ENCODE data around the gene ARMCX4.
"Not testable (repeated sequence)": the region's sequence is repeated elsewhere in the genome, so short reads cannot be mapped to it uniquely, and the experiment has no call there.

ARMCX4 gene

DNA sequence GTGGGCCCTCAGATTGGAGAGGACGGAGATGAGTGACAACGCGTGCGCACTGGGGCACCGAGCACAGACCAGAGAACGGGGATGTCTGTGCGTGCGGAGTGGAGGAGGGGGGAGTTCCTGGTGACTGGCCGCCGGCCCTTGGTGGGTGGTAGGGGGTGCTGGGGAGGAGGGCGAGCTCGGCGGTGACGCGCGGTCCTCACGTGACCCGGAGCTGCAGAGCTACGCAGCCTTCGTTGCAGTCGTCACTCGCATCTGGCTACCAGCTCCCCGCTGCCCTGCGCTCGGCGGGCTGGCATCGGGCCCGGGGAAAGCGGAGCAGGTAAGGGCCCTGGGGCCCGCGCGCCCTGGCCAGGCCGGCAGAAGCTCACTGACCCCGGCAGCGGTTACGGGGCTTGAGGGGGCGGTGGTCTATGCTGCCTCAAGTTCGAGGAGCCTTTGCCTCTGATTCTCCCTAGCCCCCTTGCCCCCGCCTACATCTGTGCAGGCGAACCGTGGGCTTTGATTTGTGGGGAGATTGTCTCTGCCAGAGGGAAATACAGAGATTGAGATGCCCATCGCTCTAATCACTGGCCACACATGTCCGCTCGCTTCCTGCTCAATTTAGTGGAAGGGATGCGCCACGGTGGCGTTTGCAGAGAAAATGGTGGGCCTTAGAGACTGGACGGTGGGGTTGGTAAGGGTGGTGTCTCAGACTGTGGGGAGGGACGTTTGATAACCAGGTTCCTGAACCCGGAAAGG, at the start of gene ARMCX4:
Gene ARMCX4 (plus strand): TSS at position 245 of the 738 bp plus-strand sequence. CDS start 3,134 bp downstream, outside the sequence.
- peak; percentile 3 to 13 (median 6) for DNase-seq (ENCODE audit: low read depth in 3 of 3)

DNA sequence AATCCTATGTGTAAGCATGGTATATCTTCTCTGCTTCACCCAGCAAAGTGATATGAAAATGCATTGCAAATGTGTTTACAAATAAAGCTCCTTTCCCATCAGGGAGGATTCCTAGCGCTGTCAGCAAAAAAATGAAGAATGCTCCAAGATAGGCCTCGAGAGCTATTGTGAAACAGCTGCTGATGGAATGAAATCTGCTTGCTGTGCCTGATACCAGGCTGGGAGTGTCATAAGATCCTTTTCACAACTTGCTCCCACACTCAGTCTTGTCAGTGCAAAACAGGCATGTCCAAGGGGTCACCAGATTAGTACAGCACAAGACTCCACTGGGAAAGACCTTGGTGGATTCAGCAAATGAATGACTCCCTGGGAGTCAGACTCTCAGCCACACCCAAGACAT, 43.2 kb upstream of the ARMCX4 start:
- no peak for DNase-seq (ENCODE audit: low read depth in 3 of 3)

DNA sequence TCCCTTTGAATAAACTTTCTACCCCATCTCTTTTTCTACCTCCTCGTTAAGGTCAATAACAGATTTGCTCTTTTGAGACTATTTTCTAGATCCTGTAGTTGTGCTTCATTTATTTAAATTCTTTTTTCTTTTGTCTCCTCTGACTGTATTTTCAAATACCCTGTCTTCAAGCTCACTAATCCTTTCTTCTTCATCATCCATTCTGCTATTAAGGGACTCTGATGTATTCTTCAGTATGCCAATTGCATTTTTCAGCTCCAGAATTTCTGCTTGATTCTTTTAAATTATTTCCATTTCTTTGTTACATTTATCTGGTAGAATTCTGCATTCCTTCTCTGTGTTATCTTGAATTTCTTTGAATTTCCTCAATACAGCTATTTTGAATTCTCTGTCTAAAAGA, 36.0 kb upstream of the ARMCX4 start:
- DNase-seq (ENCODE audit: low read depth in 3 of 3): no peak

DNA sequence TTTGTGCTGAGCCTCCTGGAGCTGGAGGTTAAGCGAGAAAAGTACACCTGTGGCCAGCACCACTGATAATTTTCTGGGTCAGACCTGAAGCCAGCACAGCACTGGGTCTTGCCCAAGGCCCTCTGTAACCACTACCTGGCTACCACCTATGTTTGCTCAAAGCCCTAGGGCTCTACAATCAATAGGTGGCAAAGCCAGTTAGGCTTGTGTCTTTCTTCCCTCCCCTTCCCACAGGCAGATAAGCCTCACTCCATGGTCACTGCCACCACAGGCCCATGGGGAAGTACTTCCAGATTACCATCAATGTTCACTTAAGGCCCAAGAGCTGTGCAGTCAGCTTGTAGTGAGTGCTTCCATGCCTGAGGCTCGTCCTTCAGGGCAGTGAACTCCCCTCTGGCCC, 35.2 kb upstream of the ARMCX4 start:
- no peak for DNase-seq (ENCODE audit: low read depth in 3 of 3)

DNA sequence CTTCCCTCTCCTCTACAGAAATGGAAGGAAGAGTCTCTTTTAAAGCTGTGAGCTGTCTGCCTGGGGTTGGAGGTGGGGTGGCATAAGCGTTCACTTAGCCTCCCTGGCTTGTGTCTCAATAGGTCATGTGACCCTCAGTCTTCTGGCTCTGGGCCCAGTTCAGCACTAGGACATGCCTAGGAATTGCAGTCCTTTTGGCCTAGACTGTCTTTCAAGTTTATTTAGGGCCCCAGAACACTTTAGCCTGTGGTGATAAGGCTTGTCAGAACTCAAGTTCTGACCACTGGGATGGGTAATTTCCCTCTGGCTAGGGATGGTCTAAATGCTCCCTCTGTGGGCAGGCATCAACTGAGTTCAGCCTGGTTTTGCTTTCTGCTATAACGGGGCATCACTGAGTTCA, 34.3 kb upstream of the ARMCX4 start:
- DNase-seq (ENCODE audit: low read depth in 3 of 3): no peak

DNA sequence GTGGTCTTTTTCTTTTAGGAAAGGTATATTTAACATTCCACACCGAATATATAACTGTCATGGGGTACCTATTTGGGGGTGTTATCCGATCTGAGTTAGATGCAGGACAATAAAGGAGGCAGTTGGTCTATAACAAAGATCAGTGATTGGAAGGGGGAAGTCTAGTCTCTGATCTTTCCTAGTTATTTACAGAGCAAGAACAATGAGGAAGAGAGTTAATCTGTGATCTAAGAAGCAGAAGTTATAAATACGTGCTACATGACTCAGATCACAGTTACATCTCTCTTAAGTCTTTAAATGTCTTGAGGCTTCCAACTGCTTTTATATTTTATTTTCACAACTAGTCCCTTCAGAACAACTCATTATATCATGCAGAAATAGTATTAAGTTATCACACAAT, 33.2 kb upstream of the ARMCX4 start:
- no peak for DNase-seq (ENCODE audit: low read depth in 3 of 3)

DNA sequence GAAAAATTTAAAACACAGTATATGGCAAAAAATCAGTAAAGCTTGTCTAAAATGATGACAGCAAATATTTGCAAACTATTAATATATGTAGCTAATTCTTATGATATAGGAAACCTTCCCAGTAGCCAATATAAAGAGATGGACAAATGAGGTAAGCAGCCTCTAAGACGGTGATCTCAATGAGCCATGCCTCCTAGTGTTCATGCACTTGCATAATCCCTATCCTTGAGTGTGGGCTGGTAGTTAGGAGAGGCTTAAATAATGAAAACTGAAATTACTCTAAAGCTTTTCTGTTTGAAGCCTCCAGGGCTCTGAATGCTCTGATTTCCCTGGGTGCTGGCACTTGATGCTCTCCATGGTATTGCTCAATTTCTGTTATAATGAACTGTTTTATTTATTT, 24.6 kb upstream of the ARMCX4 start:
- no peak for DNase-seq (ENCODE audit: low read depth in 3 of 3)

DNA sequence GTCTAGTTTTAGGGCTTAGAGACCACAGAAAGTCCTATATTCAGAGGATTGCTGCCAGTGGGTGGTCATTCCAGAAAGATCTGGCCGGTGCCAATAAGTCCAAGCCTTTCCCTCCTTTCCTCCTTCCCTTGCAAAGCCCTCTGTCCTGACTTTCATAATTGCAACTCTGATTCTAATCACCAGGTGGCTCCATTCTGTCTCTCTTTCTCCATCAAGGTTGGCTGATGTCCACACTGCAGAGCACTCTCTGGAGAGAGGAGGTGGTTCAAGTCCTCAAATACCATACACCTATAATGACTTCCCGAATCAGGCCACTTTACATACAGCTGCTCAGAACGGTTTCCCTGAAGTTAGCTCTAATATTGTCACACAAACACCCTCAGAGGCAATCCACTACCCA, 22.4 kb upstream of the ARMCX4 start:
- no peak for DNase-seq (ENCODE audit: low read depth in 3 of 3)

DNA sequence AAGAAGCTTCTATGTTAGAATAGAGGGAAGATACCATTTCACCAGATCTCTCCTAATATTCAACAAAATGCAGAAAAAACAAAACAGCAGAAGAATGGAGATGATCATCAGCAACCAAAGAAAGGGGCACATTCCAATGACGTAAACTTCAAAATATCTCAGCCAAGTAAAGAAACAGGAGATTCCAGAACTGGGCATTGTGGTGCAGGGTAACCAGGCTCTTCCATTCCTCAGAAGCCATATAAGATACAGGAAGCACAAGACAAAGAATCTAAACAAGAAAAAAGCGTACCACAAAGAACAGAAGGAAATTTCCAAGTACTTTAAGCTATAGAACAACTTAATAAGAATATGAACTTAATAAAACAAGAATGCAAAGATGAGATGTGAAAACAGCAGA, 6.9 kb upstream of the ARMCX4 start:
- DNase-seq (ENCODE audit: low read depth in 3 of 3): no peak

DNA sequence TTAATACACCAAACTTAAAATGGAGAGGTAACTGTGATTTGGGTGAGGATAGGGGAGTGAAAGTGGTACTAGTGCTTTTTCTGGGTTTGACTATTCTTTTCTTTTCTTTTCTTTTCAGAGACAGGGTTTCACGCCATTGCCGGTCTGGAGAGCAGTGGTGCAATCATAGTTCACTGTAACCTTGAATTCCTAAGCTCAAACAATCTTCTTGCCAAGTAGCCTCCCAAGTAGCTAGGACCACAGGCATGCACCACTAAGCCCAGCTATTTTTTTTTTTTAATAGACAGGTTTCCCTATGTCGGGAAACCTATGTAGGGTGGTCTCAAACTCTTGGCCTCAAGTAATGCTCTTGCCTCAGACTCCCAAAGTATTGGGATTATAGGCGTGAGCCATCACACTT, 3.0 kb upstream of the ARMCX4 start:
- DNase-seq (ENCODE audit: low read depth in 3 of 3): no peak

DNA sequence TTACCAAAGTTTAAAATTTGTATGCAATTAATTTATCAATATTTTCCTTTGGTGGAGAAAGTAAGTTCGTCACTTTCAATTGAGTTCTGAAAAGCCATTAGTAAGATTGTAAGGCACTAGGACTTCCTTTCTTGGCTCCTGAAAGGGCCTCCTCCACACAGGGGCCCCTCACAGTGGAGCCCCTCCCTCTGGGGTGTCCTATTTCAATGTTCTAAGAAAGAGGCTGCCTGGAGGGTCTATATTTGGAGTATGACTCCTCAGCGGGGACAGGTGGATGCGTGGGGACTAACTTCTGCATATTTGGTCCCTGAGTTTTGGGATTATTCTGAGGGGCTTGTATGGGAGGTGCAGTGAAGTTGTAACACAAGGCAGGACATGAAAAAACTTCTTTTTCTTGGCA, 1.6 kb upstream of the ARMCX4 start:
- no peak for DNase-seq (ENCODE audit: low read depth in 3 of 3)

DNA sequence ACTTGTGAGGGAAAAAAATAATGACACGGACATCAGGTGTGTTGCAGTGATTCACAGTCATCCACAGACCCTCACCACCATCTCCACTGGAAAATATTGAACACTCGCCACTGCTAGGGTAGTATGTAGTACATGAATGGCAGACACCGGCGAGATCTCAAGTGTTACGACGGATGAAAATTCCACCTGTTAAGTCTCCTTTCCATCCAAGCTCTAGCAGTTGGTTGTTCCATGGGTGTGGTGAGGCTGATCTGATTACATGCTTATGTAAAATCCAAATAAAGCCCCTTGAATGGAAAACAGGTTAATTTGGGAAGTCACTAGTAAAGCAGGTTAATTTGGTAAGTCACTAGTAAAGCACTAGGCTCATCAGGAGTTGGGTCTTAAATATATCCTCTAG, 1.1 kb upstream of the ARMCX4 start:
- no peak for DNase-seq (ENCODE audit: low read depth in 3 of 3)

DNA sequence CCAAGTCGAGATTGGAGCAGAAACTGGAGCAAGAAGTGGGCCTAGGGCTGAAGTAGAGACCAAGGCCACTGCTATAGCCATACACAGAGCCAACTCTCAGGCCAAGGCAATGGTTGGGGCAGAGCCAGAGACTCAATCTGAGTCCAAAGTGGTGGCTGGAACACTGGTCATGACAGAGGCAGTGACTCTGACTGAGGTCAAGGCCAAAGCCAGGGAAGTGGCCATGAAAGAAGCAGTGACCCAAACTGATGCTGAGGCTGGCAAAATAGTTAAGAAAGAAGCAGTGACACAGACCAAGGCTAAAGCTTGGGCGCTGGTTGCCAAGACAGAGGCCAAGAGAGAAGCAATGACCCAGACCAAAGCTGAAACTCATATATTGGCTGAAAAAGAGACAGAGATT, 3.5 kb downstream of the ARMCX4 start:
- DNase-seq (ENCODE audit: low read depth in 3 of 3): no peak

DNA sequence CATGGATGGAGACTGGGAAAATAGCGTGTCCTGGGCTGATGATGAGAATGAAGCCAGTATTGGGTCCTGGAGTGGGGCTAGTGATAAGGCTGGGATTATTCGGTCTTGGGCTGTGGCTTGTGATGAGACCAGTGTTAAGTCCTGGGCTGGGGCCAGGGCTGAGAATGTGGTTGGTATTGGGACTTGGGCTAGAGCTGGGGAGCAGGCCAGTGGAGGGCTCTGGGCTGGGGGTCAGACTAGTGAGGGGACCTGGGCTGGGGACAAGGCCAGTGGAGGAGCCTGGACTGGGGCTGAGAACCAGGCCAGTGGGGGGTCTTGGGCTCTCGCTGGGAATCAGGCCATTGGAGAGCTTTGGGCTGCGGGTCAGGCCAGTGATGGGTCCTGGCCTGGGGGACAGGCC, 6.7 kb downstream of the ARMCX4 start:
- DNase-seq (ENCODE audit: low read depth in 3 of 3): no peak

DNA sequence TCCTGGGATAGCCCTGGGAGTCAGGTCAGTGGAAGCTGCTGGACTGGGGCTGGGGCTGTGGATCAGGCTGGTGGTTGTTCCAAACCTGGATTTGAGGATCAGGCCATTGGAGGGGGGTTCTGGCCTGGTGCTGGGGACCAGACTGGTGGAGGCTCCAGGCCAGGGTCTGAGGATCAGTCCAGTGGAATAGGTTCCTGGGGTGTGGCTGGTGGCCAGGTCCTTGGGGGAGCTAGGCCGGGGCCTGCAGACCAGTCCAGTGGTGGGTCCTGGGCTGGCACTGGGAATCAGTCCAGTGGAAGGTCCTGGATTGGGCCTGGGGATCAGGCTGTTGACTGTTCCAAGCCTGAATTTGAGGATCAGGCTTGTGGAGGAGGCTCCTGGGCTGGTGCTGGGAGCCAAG, 8.0 kb downstream of the ARMCX4 start:
- DNase-seq (ENCODE audit: low read depth in 3 of 3): no peak

DNA sequence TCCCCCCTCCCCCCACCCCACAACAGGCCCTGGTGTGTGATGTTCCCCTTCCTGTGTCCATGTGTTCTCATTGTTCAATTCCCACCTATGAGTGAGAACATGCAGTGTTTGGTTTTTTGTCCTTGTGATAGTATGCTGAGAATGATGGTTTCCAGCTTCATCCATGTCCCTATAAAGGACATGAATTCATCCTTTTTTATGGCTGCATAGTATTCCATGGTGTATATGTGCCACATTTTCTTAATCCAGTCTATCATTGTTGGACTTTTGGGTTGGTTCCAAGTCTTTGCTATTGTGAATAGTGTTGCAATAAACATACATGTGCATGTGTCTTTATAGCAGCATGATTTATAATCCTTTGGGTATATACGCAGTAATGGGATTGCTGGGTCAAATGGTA, 17.7 kb downstream of the ARMCX4 start:
- DNase-seq (ENCODE audit: low read depth in 3 of 3): not testable (repeated sequence)

DNA sequence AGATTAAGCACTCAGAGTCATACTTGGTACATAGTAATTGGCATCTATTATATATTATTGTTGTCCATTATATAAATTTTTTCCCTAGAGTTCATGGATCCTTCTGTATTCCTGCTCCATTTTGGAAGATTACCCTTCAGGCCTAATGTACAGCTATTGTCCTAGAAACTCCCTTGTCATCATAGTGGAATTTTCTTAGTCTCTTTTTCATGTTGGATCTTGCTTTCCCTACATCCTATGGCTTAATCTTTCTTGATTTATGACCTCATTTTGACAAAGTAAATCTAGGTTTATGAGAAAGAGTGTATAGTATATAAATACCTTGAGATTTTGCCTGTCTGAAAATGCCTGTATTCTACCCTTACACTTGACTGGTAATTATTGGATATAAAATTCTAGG, 22.1 kb downstream of the ARMCX4 start:
- DNase-seq (ENCODE audit: low read depth in 3 of 3): no peak

DNA sequence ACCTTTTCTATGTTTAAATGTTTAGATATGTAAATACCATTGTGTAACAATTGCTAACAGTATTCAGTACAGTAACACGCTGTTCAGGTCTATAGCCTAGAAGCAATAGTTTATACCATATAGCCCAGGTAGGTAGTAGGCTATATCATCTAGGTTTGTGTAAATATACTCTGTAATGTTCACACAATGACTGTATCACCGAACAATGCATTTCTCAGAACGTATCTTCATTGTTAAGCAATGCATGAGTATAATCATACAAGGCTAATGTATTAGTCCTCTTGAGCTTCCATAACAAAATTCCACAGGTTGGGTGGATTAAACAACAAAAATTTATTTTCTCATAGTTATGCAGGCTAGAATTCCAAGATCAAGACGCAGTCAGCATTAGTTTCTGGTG, 22.7 kb downstream of the ARMCX4 start:
- DNase-seq (ENCODE audit: low read depth in 3 of 3): no peak

DNA sequence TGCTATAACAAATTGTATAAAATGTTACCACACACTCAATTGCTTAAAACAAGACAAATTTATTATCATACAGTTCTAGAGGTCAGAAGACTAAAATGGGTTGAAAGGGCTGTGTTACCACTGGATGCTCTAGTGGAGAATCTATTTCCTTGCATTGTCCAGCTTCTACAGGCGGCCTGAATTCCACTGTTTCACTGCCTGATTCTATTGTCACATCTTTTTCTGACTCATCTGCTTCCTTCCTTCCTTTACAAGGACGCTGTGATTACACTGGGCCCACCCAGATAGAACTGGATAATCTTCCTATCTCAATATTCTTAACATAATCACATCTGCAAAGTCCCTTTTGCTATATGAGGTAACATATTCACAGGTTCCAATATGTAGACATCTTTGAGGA, 45.7 kb downstream of the ARMCX4 start:
- DNase-seq (ENCODE audit: low read depth in 3 of 3): no peak

Data from stimulated activated CD4-positive, alpha-beta T cell treated with anti-CD3 and anti-CD28 coated beads, TNF-alpha, amount 100 ng/mL, for 4 hours (primary cell).